Stimulated activated naive B cell treated with anti-CD40 and anti-IgM and Interleukin-4, amounts not matched to agents 10 μg/mL and 1 μg/mL and 100 μg/mL, for 72 hours (primary cell): ENCODE measurements around the gene NDST1.

Experiments used
- ATAC-seq, 2 donors: fragments of 150-1000 bp; cut with Tn5 transposase; replicated peaks; 2 replicates each; pipeline ENCODE4 v1.10.0; 2021; ENCODE audit warnings: moderate library complexity in 1 of 2
- DNase-seq: peaks from one replicate; pipeline ENCODE4 v3.0.0; 2021
- H3K27ac Mint-ChIP-seq: one replicate; pipeline ENCODE4 v1.8.0; 2022; ENCODE audit warnings: mild to moderate bottlenecking, mixed read lengths
- H3K27me3 Mint-ChIP-seq, 2 donors: one replicate each; pipeline ENCODE4 v1.8.0; 2022; ENCODE audit warnings: mixed read lengths in 2 of 2
- H3K36me3 Mint-ChIP-seq, 2 donors: one replicate each; pipeline ENCODE4 v1.8.0; 2022; ENCODE audit warnings: mixed read lengths in 2 of 2, mild to moderate bottlenecking in 1 of 2
- H3K4me1 Mint-ChIP-seq, 2 donors: one replicate each; pipeline ENCODE4 v1.8.0; 2022; ENCODE audit warnings: mixed read lengths in 2 of 2, mild to moderate bottlenecking in 1 of 2
- H3K4me3 Mint-ChIP-seq, 2 donors: one replicate each; pipeline ENCODE4 v1.8.0; 2022; ENCODE audit warnings: mild to moderate bottlenecking in 2 of 2, mixed read lengths in 2 of 2, moderate library complexity in 1 of 2
- H3K9me3 Mint-ChIP-seq, 2 donors: one replicate each; pipeline ENCODE4 v1.8.0; 2022; ENCODE audit warnings: mixed read lengths in 2 of 2, mild to moderate bottlenecking in 1 of 2

Gene NDST1

DNA sequence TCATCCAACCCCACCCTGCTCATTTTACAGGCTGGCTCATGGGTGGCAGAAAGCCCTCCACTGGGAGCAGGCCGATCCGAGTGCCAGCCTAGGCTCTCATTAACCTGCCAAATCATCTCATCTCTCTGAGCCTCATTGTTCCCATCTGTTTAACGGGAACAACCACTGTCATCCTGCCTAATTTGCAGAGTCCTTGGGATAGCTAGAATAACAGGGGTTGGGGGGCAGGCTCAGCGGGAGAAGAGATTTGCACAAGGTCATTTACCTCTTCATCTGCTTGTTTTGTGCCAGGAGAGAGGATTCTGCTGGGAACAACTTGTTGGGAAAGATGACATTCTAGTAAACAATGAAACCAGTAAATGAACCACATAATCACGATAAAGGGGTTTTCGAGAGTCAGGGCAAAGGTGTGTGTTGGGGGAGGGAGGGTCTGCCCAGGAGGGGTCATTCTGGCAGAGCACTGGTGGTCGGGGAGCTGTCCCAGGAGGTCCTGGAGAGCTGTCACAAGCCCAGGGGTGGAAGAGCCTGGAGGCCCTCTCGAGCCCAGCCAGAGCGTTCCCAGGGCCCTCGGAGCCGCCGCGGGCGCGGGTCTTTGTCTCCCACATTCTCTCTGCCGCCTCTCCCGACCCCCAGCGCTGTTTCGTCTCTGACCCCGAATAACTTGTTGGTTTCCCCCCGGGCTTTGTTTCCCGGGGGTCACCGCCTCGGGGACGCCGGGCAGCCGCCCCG is 22.8 kb upstream of the NDST1 start:
- DNase-seq (no peak), ATAC-seq (no peak)
- peak overlapping the region; percentile 70 to 79 for H3K4me3 Mint-ChIP-seq
- no peaks in the 10 kb centered on the region for H3K36me3 Mint-ChIP-seq
- peaks cover 0 to 3% of the 10 kb centered on the region in 2 donors for H3K27me3 Mint-ChIP-seq
- H3K9me3 Mint-ChIP-seq = no peaks in the 10 kb centered on the region
- peaks cover 27 to 37% of the 10 kb centered on the region in 2 donors for H3K4me1 Mint-ChIP-seq
- H3K27ac Mint-ChIP-seq = peak overlapping the region; percentile 72

DNA sequence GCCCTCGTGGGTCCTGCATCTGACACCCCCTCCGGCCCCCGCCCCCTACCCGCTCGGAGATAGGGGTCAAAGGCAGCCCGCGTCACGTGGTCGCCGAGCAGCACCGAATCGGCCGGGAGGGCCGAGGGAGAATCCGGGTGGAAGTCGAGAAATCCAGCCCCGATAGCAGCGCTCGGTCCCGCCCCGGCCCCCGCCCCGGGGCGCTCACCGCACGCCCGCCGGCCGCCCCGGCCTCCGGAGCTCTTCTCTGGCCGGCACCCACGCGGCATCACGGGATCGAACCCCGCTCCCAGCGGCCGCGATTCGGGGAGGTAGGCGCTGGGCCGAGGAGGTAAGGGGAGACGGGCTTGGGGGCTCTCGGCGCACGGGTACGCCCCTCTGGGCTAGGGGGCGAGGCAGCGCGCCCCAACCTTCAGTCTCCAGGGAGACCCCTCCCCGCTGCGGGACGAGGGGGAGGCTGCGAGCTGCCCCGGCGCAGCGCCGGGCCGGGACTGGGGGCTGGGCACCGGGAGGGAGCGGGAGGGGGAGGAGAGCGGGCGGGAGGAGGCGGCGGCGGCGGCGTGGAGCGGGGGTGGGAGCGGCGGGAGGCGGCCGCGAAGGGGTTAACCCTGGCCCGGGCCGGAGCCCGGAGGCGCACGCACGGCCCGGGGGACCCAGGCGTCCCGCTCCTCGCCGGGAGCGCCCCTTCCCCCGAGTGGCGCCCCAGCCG is 22.1 kb upstream of the NDST1 start:
- no peak overlapping the region for H3K27ac Mint-ChIP-seq
- ATAC-seq (peak; percentile 21 to 24), DNase-seq (peak; percentile 20)
- peaks cover 0 to 3% of the 10 kb centered on the region in 2 donors for H3K27me3 Mint-ChIP-seq
- H3K4me1 Mint-ChIP-seq = peaks cover 31 to 45% of the 10 kb centered on the region in 2 donors
- H3K36me3 Mint-ChIP-seq = no peaks in the 10 kb centered on the region
- H3K9me3 Mint-ChIP-seq = no peaks in the 10 kb centered on the region
- peak overlapping the region; percentile 39 to 70 for H3K4me3 Mint-ChIP-seq

DNA sequence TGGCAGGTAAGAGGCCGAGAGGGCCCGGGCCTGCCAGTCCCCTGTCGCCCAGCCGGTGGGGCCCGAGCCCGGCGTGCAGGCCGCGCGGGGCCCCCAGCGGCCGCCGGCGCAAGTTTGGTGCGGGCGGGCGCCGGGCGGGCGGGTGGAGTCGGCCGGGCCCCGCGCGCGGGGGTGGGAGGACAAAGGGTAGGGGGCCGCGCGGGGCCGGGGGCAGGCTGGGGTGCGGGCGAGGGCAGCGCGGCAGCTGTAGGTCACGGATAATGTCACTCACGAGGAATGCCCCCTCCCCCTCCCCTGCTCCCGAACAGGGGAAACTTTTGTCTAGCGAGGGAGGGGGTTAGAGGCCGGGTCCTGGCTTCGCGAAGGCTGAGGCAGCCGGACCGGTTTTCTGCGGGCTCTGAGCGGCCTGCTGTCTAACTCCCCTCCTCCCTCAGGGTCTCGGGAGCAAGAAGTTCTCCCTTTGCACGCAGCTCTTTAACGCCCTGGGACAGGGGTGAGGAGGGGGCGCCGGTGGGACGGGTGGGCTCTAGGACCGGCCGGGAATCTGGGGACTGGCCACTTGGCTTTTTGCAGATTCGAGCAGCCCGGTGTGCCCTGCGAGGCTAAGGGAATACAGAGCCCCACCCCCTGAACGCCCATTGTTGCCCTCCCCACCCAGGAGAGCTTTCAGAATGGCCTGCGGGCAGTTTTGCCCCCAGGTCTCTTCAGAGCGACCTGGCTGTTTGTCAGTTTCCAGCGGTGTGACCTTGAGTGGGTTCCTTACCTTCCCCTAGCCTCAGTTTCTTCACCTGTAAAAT is 21.3 kb upstream of the NDST1 start:
- ATAC-seq (peak; percentile 24 to 35), DNase-seq (peak; percentile 46)
- H3K36me3 Mint-ChIP-seq = no peaks in the 10 kb centered on the region
- H3K27ac Mint-ChIP-seq = peak overlapping the region; percentile 86
- H3K27me3 Mint-ChIP-seq = peaks cover 0 to 3% of the 10 kb centered on the region in 2 donors
- H3K9me3 Mint-ChIP-seq = no peaks in the 10 kb centered on the region
- peak overlapping the region; percentile 62 to 68 for H3K4me3 Mint-ChIP-seq
- peaks cover 33 to 48% of the 10 kb centered on the region in 2 donors for H3K4me1 Mint-ChIP-seq

DNA sequence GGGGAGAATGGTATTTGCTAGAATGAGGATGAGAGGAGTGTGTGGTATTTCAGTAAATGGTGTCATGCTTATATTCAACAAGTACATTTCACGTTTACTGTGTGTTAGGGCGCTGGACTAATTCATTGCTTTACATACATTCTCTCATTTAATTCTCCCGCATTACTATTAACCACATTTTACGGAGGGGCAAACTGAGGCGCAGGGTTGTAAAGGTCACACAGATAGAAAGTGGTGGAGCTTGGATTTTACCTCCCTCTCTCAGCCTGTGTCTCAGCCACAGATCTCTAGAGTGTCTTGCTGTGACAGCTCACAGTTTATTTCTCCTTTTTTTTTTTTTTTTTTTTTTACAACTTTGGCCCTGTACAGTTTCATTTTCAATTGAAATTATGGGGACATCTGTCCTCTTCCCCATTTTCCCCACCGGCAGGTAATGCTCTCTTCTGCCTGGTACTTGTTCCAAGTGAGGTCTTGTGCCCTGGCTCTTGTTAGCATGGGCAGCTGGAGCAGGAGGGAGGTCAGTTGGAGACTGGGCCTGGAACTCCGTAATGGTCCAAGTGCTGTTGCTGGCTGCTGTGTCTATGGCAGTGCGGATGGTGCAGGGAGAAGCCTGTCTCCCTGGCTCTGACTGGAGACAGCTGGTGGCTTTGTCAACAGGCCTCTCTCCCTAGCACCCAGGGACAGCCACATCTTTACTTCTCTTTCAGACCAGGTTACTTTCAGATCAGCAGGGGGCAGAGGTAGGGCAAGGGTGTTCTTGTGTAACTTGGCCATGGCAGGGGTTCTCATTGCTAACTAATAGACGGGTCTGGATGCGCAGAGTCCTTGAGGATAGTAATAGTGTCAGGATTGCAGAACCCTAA is 20.5 kb upstream of the NDST1 start:
- Mint-ChIP-seq H3K4me3 (peak overlapping the region; percentile 62 to 68), H3K9me3 (no peaks in the 10 kb centered on the region), H3K27me3 (peaks cover 0 to 3% of the 10 kb centered on the region in 2 donors), H3K27ac (peak overlapping the region; percentile 86), H3K4me1 (peaks cover 33 to 48% of the 10 kb centered on the region in 2 donors), H3K36me3 (no peaks in the 10 kb centered on the region)
- peak; percentile 26 to 37 for ATAC-seq
- no peak for DNase-seq

DNA sequence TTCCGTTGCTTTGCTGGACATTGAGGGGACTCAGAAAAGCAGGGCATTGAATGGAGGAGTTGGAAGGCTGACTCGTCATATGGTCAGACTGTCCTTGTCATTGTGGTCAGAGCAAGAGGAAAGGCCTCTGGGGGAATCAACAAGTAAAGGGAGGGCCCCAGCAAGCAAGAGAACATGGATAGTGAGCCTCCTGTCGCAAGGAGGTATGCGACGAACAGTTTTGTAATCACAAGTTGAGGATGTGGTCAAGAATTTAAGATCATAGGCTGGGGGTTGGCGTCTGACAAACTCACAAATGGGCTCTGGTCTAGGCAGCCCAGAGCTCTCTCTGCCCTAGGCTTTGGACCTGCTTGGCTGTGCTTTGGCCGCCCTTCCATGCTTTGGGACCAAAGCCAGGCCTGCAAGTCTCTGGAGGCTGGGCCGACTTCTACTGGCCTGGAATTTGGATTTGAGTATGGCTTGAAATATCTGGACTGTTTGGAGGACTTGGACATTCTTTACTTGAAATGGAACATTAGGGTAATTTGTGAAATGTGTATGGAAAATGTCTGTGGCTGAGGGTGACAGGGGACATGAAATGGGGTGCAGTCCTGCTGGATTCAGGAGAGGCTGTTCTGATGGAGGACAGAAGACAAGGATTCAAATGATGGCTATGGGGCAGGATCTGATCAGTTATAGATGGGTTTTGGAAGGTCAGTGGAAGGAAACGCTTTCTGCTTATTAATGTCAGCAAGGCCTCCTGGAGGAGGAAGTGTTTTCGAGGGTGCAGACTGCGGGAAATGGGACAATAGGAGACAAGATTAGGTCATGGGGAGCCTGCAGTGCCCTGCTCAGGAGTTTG is 19.2 kb upstream of the NDST1 start:
- H3K9me3 Mint-ChIP-seq = no peaks in the 10 kb centered on the region
- H3K4me3 Mint-ChIP-seq = no peak overlapping the region
- H3K4me1 Mint-ChIP-seq = peaks cover 33 to 44% of the 10 kb centered on the region in 2 donors
- H3K27me3 Mint-ChIP-seq = peaks cover 0 to 3% of the 10 kb centered on the region in 2 donors
- ATAC-seq (no peak), DNase-seq (no peak)
- no peak overlapping the region for H3K27ac Mint-ChIP-seq
- H3K36me3 Mint-ChIP-seq = no peaks in the 10 kb centered on the region

DNA sequence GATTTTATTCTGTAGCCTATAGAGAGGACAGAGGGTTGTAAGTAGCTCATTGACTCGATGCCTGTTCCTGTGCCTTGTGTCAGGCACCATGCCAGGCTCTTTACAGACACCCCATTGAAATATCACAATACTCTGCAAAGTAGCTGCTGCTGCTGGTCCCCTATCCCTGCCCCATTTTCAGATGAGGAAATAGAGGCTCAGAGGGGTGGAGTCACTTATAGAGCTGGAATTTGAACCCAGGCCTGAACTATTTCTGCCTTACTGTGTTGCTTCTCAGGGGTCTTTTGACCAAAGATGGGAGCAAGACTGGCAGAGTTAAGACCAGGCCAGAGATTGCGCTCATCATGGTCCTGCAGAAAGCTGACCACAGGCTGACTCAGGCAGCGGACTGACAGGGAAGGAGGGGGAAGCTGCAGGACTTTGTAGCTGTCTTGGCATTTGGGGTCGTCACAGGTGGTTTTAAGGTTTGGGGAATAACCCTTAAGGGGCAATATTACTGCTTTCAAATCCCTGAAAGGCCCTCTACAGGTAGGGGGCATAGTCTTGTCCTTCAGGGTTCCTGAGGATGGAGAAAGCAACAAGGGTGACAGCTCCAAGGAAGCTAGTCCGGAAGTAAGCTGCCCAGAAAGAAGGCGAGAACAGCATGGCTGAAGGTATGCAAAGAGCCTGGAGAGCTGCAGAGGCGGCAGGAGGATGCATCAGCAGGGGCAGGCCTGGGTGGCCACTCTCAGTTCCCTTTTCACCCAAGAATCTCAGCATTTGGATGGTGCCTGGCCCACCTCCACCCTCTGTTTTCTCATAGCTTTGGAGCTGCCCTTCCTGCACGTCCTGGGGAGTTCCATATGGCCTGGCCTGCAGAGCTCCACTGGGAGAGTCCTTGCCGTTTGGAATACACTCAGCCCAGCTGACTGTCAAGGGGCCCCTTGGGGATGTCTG is 18.3 kb upstream of the NDST1 start:
- H3K36me3 Mint-ChIP-seq = no peaks in the 10 kb centered on the region
- no peak overlapping the region for H3K4me3 Mint-ChIP-seq
- no peaks in the 10 kb centered on the region for H3K9me3 Mint-ChIP-seq
- peaks cover 33 to 44% of the 10 kb centered on the region in 2 donors for H3K4me1 Mint-ChIP-seq
- ATAC-seq = peak; percentile 92
- H3K27me3 Mint-ChIP-seq = peaks cover 0 to 3% of the 10 kb centered on the region in 2 donors
- peak overlapping the region; percentile 68 for H3K27ac Mint-ChIP-seq
- peak; percentile 61 for DNase-seq

DNA sequence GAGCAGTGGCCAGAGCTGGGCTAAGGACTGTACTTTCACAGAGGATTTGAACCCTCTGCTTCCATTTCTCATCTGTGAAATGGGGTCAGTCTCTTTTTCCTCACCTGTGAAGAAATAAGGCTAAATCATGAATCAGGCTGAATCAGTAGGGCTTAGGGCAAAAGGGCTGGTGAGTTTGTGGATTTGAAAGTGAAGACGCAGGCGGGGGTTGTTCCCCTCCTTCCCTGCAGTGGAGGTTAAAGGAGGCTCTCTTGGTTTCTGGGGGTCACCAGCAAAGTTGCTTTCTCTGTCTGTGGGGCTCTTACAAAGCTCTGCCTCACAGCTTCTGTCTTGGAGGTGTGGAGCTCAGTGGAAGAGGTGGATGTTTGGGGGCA is 17.6 kb upstream of the NDST1 start:
- H3K4me3 Mint-ChIP-seq = no peak overlapping the region
- H3K27me3 Mint-ChIP-seq = no peaks in the 10 kb centered on the region
- H3K9me3 Mint-ChIP-seq = no peaks in the 10 kb centered on the region
- H3K36me3 Mint-ChIP-seq = no peaks in the 10 kb centered on the region
- H3K4me1 Mint-ChIP-seq = peaks cover 33 to 44% of the 10 kb centered on the region in 2 donors
- ATAC-seq (no peak), DNase-seq (no peak)
- peak overlapping the region; percentile 68 for H3K27ac Mint-ChIP-seq

DNA sequence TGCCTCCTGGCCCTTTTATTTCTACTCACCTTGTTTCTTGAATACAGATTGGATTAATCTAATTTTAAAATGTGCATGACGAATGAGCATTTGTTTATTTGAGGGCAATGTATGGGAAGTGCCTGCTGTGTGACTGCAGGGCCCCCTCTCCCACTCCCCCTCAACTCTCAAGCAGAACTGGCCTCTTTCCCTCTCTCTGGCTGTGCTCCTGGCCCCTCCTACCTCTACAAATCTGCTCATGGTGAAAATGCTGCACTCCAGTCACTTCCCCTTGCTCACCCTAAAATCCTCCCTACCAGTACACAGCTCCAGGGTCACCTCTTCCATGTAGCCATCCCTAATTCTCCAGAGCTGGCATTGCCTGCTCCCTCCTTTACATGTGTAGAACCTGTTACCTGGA is 17.2 kb upstream of the NDST1 start:
- H3K9me3 Mint-ChIP-seq = no peaks in the 10 kb centered on the region
- no peaks in the 10 kb centered on the region for H3K27me3 Mint-ChIP-seq
- peaks cover 33 to 44% of the 10 kb centered on the region in 2 donors for H3K4me1 Mint-ChIP-seq
- no peak overlapping the region for H3K4me3 Mint-ChIP-seq
- DNase-seq = no peak
- no peaks in the 10 kb centered on the region for H3K36me3 Mint-ChIP-seq
- no peak for ATAC-seq
- H3K27ac Mint-ChIP-seq = no peak overlapping the region

DNA sequence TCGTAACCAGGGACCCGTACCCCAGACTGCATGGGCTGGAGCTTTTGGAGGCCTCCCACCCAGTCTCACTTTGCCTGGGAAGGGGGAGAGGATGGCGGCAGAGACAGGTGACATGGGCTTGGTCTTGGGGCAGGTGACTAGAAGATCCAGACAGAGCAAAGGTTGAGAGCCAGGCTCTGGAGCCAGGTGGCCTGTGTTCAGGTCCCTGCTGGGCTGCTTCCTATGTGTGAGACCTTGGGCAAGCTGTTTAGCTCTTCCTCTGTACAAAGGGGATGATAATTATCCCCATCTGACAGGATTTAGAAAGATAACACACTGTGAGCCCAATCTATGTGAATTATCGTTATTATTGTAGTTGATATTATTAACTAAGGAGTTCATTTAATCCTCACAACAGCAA is 16.1 kb upstream of the NDST1 start:
- H3K9me3 Mint-ChIP-seq = no peaks in the 10 kb centered on the region
- H3K27me3 Mint-ChIP-seq = no peaks in the 10 kb centered on the region
- no peaks in the 10 kb centered on the region for H3K36me3 Mint-ChIP-seq
- no peak overlapping the region for H3K4me3 Mint-ChIP-seq
- H3K4me1 Mint-ChIP-seq = peaks cover 33 to 44% of the 10 kb centered on the region in 2 donors
- no peak for ATAC-seq
- H3K27ac Mint-ChIP-seq = no peak overlapping the region
- no peak for DNase-seq

DNA sequence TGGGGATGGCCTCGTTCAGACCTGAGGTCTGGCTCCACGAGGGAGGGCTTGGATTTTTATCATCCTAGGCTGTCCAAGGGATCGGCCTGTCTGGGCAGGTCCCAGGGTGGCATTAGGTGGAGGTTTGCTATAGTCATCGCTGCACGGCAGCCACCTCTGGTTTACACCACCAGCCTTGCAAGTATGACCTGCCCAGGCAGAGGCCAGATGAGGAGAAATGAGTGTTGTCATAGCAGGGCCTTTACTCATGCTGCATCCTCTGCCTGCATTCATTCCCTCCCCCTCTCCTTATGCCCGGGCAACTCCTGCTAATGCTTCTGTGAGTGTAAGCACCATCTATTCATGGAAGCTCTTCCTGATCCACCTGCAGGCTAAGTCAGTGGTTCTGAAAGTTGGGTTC is 15.3 kb upstream of the NDST1 start:
- peaks cover 28 to 36% of the 10 kb centered on the region in 2 donors for H3K4me1 Mint-ChIP-seq
- H3K36me3 Mint-ChIP-seq = no peaks in the 10 kb centered on the region
- no peaks in the 10 kb centered on the region for H3K27me3 Mint-ChIP-seq
- DNase-seq = no peak
- ATAC-seq = no peak
- H3K27ac Mint-ChIP-seq = no peak overlapping the region
- no peaks in the 10 kb centered on the region for H3K9me3 Mint-ChIP-seq
- no peak overlapping the region for H3K4me3 Mint-ChIP-seq

DNA sequence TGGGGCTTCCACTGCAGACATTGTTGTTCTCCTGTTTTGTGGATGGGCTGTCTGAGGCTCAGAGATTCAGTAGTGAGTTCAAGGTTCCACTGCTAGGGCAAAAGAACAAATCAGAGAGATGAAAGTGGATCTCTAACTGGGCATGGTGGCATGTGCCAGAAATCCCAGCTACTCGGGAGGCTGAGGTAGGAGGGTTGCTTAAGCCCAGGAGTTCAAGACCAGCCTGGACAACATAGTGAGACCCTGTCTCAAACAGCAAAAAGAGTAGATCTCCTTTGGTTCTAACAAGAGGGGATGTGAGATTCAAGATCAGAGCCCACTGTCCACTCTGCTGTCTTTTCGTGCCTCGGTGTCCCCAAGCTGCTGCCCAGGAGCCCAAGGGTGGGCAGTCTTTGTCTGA is 11.8 kb upstream of the NDST1 start:
- Mint-ChIP-seq H3K9me3 (no peaks in the 10 kb centered on the region), H3K27ac (no peak overlapping the region), H3K36me3 (peaks cover 0 to 3% of the 10 kb centered on the region in 2 donors), H3K4me1 (peaks cover 13 to 23% of the 10 kb centered on the region in 2 donors), H3K4me3 (no peak overlapping the region), H3K27me3 (no peaks in the 10 kb centered on the region)
- ATAC-seq (no peak), DNase-seq (no peak)

DNA sequence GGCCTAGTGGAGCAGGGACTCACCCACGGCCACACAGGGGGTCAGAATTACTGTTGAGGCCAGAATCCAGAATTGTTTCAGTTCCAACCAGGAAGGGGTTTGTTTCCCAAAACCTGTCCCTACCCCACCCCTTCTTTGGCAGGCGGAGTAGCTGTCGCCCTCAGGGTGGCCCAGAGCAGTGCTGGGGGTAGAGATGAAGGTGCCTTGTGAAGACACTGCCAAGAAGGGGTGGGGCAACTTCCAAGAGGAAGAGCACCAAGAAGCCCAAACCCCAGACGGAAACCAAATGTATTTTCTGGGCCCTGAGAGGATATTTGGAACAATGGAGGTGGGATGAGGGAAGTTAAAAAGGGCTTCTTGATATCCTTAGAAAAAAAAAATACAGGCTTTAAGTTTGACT is 11.4 kb upstream of the NDST1 start:
- H3K4me1 Mint-ChIP-seq = peaks cover 13 to 21% of the 10 kb centered on the region in 2 donors
- ATAC-seq (no peak), DNase-seq (no peak)
- H3K9me3 Mint-ChIP-seq = no peaks in the 10 kb centered on the region
- H3K27me3 Mint-ChIP-seq = no peaks in the 10 kb centered on the region
- peaks cover 0 to 3% of the 10 kb centered on the region in 2 donors for H3K36me3 Mint-ChIP-seq
- no peak overlapping the region for H3K4me3 Mint-ChIP-seq
- H3K27ac Mint-ChIP-seq = no peak overlapping the region
